KBM-7 (cell line): Measurements from ENCODE around the gene SGO1.
"Not testable (repeated sequence)": the region's sequence is repeated elsewhere in the genome, so short reads cannot be mapped to it uniquely, and the experiment has no call there.

Experiments used
- DNase-seq: peaks from one replicate; pipeline ENCODE4 v3.0.0-alpha.2; 2015
- in situ Hi-C: fragments of 300-500 bp; cut with MboI; formaldehyde crosslinking; loops from 2 replicates; pipeline ENCODE4 v1.14.3; 2020; ENCODE audit warnings: low sequenced_read_pairs, low pct_unique_long_range_greater_than_20kb, mixed read lengths

Gene SGO1

DNA sequence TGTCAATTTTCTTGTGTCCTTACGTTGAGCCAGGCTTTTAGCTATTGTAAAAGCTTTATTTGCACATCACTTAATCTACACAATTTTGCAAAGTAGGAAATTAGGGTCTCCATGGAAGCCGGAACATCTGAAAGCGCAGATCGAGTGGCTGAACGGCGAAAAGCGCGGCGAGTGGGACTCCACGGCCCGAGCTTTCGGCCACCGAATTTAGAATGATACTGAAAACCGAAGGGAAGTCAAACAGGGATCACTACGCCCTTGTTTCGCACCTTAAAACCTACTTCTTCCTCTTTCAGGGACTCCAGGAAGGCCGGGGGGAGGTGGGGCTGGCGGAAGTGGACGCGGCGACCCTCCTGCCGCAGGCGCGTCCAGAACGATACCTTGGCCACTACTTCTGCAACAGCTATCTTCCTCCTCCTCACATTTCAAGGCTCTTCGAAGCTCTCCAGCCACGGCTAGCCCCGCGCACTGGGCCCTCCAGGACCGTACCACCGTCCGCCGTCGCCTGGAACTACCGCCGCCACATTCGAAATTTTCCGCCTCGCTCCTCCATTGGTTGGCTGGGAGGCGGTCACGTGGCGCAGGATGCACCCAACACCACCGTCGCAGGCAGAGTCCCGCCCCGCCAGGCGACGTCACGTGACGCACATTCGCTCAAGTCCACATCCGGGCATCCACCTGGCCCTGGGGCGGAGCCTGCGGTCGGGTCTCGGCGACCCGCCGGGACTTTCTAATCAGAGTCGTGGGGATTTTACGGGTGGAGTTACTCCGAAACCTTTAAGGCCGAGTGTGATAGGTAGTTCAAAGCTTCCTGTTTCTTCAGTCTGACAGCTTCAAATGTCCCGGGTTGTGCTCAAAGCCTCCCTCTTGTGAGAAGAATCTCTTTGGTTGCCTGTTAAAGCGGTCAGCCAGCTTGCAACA, at the start of gene SGO1:
Gene SGO1, minus strand, starts transcription at position 528 of the 921 bp plus-strand sequence. CDS start 2,179 bp downstream, outside the sequence.
- DNase-seq = peak; percentile 100
- in situ Hi-C loops = no loop called here

DNA sequence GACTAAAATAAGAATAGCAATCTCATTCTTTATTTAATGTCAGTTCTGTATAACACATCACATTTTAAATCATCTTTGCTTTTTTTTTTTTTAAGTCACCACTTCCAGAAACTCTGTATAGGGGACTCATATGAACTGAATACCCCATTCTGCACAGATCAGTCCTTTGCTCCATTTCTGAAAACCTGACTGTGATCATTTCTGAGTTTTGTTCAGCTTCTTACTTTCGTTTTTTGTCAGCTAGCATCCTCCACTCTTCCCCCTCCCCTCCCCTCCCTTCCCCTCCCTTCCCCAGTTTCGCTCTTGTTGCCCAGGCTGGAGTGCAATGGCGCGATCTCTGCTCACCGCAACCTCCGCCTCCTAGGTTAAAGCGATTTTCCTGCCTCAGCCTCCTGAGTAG, 49.8 kb upstream of the SGO1 start:
- DNase-seq = no peak
- in situ Hi-C loops = no loop called here

DNA sequence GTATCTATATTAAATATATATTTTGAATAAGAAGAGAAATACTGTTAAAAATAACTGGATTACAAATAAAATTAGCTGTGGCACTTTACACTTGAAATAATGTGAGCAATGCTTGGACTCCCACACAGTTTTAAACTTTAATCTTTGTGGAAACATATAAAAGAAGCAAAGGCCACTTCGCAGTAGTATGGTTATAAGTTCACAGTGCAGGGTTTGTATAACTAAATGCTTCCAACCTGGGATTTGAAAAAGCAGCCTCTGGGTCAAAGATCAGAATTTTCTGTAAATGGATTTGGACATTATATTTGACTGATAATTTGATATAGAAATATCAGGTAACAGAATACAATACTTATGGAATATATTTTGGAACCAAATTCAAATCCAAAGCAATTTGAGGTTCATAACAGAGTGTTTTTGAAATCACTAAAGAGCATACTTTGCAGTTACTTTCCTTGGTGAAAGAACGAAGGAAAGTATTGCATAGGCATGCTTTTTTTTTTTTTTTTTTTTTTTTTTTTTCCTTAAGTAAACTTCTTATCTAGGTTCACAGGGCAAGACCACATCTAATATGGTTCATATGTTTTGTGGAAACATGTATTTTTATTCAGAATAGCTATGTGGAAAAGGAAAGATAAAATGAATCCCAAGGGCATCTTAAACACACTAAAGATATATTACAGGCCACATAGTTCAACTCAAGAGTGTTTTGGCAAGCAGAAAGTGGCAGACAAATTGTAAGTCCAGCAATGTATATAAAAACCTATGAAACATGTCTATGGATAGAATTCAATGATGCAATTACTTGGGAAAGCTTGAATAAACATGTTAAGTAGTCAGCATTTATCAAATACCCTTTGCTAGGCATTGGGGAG, 47.1 kb upstream of the SGO1 start:
- in situ Hi-C loops = no loop called here
- DNase-seq = no peak

DNA sequence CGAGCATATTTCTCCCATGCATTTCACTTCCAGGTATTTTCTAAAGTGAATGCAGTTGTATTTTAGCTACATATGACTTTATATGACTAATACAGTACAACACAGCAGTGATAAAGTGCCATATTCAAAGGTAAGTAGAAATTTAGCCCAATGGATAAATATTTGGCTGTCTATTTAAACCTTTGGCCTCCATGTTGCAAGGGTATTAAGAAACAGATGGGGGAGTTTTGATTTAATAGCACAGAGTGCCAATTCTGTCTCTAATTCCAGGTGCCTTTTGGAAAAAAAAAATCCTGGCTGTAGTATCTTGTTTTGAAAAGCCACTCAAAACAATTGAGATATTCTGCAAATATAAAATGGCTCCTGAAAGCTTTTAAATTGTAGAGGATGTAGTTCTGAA, 44.9 kb upstream of the SGO1 start:
- in situ Hi-C loops = no loop called here
- no peak for DNase-seq

DNA sequence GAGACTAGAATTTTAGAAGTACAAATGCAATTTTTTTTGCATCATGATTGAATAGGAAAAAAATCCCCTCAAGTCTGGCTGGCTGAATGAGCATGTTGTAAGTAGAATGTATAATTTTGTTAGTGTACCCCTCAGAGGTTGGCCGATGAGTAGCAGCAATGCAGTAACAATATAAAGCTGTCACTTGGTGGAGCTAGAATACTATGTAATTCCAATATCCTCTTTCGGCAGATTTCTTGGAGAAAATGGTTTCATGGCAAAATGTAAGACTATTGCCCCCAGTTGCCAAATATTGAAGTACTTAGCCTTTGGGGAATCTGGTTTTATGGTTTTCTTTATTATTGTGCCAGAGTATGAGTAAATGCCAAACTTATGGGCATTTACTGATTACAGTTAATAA, 39.8 kb upstream of the SGO1 start:
- DNase-seq = peak; percentile 42
- in situ Hi-C loops = no loop called here

DNA sequence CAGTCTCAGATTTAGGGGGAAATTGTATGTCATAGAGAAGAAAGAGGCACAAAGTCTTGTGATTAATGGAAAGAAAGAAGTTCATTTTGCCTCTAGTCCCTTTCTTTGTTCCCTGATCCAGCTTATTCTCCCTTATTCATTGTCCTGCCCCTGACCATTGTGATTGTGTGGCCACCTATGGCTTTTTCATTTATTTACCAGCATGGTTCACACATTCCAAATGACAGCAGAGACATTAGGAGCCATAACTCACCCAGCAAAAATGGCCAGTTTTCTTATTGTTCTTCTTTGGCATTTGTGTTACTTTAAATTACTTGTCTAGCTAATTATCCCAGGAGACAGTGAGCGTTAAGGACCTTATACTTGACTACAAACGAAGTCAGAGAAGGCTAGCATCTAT, 36.3 kb upstream of the SGO1 start:
- in situ Hi-C loops = no loop called here
- no peak for DNase-seq

DNA sequence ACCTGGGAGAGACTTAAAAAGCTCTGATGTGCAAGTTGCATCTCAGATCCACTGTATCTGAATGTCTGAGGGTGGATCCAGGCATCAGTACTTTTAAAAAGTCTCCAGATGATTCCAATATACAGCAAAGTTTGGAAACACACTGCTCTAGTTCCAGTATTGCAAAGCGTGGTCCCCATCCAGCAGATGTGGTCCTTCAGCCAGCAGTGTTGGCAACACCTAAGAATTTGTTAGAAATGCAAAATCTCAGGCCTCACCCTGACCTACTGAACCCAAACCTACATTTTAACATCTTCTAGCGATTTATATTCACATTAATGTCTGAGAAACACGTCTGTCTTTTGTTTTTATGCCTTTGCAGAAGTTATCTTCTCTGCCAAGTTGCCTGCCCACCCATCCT, 32.2 kb upstream of the SGO1 start:
- no peak for DNase-seq
- in situ Hi-C loops = no loop called here

DNA sequence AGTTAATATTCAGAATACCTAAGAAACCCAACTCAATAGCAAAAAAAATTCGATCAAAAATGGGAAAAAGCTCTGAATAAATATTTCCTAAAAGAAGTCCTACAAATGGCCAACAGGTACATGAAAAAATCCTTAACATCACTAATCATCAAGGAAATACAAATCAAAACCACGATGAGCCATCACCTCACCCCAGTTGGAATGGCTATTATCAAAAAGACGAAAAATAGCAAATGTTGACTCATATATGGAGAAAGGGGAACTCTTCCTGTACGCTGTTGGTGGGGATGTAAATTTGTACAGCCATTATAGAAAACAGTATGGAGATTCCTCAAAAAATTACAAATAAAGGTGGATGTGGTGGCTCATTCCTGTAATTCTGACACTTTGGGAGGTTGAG, 29.6 kb upstream of the SGO1 start:
- in situ Hi-C loops = no loop called here
- no peak for DNase-seq

DNA sequence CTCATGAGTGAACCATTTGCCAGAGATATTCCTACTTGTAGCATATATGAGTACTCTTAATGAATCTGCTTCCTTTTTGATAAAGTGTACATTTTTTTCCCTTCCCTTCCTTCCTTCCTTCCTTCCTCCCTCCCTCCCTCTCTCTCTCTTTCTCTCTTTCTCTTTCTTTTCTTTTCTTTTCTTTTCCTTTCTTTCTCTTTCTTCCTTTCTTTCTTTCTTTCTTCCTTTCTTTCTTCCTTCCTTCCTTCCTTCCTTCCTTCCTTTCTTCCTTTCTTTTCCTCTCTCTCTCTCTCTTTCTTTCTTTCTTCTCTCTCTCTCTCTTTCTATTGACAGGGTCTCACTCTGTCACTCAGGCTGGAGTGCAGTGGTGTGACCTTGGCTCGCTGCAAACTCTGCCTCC, 27.5 kb upstream of the SGO1 start:
- in situ Hi-C loops, DNase-seq: not testable (repeated sequence)

DNA sequence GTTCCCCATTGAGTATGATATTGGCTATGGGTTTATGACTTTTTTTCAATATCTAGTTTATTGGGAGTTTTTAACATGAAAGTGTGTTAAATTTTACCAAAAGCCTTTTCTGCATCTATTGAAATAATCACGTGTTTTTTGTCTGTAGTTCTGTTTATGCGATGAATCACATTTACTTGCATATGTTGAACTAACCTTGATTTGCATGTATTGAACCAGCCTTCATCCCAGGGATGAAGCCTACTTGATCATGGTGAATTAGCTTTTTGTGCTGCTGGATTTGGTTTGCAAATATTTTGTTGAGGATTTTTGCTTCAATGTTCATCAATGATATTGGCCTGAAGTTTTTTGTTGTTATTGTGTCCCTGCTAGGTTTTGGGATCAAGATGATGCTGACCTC, 21.9 kb upstream of the SGO1 start:
- DNase-seq, in situ Hi-C loops: not testable (repeated sequence)

DNA sequence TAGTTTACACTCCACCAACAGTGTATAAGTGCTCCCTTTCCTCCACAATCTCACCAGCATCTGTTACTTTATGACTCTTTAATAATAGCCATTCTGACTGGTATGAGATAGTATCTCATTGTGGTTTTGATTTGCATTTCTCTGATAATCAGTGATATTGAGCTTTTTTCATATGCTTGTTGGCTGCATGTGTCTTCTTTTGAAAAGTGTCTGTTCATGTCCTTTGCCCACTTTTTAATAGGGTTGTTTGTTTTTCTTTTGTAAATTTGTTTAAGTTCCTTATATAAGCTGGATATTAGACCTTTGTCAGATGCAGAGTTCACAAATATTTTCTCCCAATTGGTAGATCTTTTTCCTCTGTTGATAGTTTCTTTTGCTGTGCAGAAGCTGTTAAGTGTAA, 19.9 kb upstream of the SGO1 start:
- in situ Hi-C loops, DNase-seq: not testable (repeated sequence)

DNA sequence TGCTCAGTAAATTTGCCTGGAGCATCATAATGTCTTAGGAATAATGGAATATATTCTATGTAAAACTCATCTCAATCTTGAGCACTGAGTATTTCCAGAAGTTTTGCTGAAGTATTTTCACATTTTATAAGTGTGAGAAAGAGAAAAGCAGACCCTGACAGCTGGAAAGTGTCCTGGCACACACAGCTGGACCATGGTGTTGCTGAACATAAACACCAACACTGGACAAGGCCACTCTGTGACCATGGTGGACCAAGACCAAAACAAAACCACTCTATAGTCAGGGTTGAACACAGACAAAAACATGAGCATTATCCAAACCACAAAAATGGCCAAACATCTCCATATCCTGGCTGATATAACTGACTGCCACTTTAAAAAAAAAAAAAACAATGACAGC, 15.1 kb upstream of the SGO1 start:
- DNase-seq = no peak
- in situ Hi-C loops = no loop called here

DNA sequence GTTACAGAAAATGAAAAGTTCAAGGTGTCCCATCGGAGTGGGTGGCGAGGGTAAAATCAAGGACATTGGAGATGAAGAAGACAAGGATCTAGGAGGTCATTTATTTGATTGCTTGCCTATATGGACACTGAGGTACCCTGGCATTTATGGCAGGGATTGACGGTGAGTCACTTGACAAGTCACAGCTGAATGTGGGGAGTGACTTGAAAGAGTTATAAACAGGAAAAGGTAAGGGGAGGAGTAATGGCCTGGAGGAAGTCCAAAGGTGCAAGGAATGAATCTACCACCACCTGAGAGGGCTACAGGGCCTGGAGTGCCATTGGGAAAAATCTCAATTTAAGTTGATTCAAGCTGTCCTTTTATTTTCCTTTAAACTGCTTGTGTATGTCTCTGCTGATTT, 11.8 kb upstream of the SGO1 start:
- in situ Hi-C loops = no loop called here
- no peak for DNase-seq

DNA sequence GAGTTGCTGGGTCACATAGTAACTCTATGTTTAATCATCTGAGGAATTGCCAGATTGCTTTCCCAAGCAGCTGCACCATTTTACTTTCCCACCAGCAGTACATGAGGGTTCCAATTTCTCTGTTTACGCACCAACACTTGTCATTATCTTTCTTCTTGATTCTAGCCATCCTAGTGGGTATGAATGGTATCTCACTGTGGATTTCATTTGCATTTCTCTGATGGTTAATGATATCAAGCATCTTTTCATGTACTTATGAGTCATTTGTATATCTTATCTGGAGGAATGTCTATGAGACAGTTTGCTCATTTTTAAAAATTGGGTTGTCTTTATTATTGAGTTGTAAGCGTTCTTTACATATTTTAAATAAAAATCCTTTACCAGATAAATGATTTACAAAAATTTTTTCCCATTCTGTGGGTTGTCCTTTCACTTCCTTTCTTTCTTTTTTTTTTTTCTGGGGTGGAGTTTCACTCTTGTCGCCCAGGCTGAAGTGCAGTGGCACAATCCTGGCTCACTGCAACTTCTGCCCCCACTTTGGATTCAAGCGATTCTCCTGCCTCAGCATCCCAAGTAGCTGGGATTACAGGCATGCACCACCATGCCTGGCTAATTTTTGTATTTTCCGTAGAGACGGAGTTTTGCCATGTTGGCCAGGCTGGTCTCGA, 8.9 kb upstream of the SGO1 start:
- in situ Hi-C loops = no loop called here
- no peak for DNase-seq

DNA sequence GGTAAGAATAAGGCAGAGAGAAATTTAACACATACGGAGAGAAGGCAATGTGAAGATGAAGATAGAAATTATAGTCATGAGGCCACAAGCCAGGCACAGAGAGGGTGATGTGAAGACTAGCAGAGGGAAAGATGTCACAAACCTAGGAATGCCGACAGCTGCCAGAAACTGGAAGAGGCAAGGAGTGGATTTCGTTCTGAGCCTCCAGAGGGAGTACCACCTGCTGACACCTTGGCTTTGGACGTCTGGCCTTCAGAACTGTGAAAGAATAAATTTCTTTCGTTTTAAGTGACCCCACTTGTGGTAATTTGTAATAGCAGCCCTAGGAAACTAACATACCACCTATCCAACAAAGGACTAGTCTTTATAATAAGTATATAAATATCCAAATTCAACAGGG, 5.0 kb upstream of the SGO1 start:
- no peak for DNase-seq
- in situ Hi-C loops = no loop called here

DNA sequence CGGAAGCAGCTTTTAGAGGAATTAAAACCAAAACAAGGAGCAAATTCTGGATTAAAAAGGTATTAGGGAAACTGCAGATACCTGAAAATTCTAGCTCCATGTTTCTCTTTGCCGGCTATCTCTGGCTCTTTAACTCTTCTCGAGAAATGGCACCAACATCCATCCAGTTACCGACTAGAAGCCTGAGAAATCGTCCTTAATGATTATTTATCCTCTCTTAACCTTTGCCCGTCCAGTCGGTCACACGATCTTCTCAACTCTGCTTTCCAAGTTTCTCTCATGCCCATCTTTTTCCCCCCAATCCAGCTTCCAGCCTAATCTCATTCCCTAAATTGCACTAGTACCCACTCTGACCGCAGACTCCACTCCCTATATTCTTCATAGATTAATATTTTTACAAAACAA, 596 bp upstream of the SGO1 start:
- no peak for DNase-seq
- in situ Hi-C loops = no loop called here

DNA sequence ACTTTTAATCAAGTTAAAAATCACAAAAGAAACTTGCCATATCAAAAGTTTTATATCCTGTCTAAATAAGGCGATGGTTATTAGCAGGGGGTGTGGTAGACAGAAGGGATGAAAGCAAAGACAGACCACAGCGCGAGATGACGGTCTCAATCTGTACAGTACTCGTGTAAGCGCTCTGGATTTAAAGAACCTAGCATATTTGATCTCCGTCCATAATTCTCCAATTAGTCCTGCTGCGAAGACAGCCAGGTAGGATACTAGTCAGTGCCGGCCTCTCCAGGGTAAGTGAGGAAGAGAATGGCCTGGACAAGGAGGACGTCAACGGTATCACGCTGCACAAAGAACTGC, 701 bp downstream of the SGO1 start:
- no peak for DNase-seq

DNA sequence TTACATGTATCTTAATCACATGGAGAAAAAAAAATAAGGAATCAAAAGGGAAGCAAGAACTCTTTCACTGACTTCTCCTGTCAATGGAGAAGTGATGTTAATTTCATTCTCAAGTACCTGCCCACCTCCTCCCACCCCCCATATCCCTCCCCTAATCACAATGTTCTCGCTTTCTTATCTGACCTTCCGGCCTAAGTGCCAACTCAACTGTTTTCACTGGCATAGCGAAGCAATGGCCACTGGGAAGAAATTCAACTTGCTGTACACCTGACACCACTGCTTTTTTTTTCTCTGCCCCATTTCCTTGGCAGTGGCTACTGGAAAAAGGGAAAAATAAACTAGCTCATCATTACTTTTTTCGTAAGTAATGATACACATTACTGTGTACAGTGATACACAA, 3.8 kb downstream of the SGO1 start:
- DNase-seq = no peak
- in situ Hi-C loops = no loop called here

More for the DNA sequence above, 701 bp downstream of the SGO1 start:
- in situ Hi-C loops = no loop called here

DNA sequence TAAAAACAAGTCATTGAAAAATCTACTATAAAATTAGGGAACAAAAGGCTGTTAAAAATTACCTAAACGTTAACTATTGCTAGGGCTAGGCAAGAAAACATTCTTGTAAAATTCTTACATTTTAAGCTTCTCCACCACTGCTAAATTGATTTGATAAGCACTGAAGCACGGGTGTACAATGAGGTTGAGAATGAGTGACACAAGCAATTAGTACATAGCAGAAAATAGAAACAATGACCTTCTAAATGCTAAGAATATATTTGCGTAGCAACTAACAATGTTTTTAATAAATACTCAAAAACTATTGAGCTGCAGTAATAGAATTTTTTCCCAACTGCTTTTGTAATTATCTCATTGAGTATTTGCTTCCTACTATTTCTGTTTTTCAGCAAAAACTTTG, 4.7 kb downstream of the SGO1 start:
- in situ Hi-C loops = no loop called here
- DNase-seq = no peak
